Measurements from ENCODE around the gene AKR1E2. TPM values are rescaled to one million over a fixed set of nuclear protein-coding genes. Genes with fewer than 3 reads are reported as not detected.

AKR1E2 gene
- total and polyA plus RNA-seq, 9 of the 15 experiments (the other 6 are each of a cell fraction or from before 2014, with no cell fraction given) = 4.2 to 16.6 (median 9.8) TPM

GRCh38 chr10:4867520-4868356 lies 41.7 kb downstream of the AKR1E2 start (continued):
- TF ChIP-seq CHD7 (IDR thresholded peaks at IDR 0.05; ENCODE audit: low read depth, low read length) = no peak
- TF ChIP-seq CC2D1A (IDR thresholded peaks at IDR 0.05) = peak; percentile 95
- peak; percentile 27; the same call in 1 of the 2 replicates for TF ChIP-seq MAFF (IDR thresholded peaks at IDR 0.05; ENCODE audit: low read length)
- peak; percentile 91 to 97 for TF ChIP-seq RCOR1 (IDR thresholded peaks at IDR 0.05; ENCODE audit: borderline replicate concordance in 1 of 2, low read depth in 2 of 2, low read length in 2 of 2)
- peak; percentile 90 for TF ChIP-seq PHB2 (IDR thresholded peaks at IDR 0.05; ENCODE audit: low read depth)
- TF ChIP-seq GATAD2A (IDR thresholded peaks at IDR 0.05) = peak; percentile 19; the same call in 1 of the 2 replicates
- TF ChIP-seq, protein P1, sequence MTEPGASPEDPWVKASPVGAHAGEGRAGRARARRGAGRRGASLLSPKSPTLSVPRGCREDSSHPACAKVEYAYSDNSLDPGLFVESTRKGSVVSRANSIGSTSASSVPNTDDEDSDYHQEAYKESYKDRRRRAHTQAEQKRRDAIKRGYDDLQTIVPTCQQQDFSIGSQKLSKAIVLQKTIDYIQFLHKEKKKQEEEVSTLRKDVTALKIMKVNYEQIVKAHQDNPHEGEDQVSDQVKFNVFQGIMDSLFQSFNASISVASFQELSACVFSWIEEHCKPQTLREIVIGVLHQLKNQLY (CRISPR knock-in tag; conservative IDR thresholded peaks at IDR 0.05) = no peak
- TF ChIP-seq ZNF77 (CRISPR knock-in tag; IDR thresholded peaks at IDR 0.05) = no peak
